IPS-NIHi11 (cell line): Measurements from ENCODE around the gene CDKN1C.

Experiments used
- DNase-seq: peaks from one replicate; pipeline ENCODE4 v3.0.0; 2012; ENCODE audit warnings: mixed read lengths, low spot score

CDKN1C gene

DNA sequence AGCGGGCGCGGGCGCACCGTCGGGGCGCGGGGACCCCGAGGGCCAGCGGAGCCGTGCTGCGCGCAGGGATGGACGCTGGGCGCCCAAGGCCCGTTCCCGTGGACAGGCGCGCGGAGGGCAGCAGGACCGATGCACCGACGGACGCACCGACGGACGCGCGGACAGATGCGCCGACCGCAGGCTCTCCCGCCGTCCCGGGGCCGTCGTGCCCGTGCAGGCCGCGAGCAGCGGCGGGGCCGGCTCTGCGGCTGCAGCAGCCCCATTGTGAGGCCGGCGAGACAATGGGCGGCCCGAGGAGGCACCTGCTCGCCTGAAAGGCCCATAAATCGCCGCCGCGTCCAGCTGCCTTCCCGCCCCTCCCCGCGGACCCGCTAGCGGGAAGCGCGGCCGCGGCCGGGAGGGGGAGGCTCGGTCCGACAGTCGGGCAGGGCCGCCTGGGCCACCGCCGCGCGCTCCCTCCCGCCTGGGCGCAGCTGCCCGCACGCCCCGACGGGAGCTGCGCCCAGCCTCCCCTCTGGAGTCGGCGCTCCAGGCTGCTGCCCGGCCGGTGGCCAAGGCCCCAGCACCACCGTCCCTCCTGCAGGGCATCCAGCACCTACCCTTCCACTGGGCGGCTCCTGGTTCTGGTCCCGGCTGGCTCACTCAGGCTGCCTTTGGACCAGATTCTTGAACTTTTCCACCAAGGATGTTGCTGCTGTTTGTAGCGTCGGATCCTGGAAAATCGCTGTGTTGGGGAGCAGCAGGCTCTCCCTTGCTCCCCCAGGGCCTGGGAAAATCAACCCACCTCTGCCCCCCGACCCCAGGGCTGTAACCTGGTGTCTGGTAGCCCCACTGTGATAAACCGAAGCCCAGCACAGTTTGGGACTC is 15.8 kb downstream of the CDKN1C start:
- no peak for DNase-seq

GRCh38 chr11:2869134-2869526 is 16.4 kb downstream of the CDKN1C start:
- no peak for DNase-seq

GRCh38 chr11:2868506-2869133 is 17.0 kb downstream of the CDKN1C start:
- DNase-seq, result no peak

DNA sequence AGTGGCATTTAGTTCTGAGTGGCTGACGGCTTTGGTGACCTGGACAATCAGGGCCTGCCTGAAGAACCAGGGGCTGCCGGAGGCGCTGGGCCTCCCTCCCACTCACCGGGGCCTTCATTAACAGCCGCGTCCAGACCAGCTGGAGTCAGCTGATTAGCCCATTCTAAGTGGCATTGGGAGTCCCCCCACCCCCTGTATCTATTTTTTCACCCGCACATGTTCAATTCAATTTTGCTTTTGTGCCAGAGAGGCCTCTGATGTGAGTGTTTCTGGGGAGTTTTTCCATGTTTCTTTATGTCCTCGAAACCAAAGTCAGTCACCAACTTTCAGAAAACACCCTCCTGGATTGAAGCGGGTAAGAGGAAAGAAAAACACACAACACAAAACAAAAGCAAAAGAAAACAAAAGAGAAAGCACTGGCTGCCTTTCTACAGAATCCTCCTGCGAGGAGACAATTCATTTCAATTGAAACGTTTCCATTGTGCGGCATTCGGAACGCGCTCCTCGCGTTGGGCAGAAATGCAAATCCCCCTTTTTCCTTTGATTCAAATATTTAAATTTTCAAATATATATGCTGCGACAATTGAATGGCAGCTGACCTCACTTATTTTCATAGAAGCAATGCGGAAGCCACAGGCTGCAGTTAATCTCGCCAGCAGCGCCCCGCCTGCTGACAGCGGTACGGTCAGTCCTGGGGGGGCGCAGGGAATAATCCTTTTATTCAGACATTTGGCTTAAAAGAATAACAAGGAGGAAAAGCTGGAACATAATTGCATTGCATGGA is 17.7 kb downstream of the CDKN1C start:
- no peak for DNase-seq

GRCh38 chr11:2867142-2867541 is 18.4 kb downstream of the CDKN1C start:
- no peak for DNase-seq

DNA sequence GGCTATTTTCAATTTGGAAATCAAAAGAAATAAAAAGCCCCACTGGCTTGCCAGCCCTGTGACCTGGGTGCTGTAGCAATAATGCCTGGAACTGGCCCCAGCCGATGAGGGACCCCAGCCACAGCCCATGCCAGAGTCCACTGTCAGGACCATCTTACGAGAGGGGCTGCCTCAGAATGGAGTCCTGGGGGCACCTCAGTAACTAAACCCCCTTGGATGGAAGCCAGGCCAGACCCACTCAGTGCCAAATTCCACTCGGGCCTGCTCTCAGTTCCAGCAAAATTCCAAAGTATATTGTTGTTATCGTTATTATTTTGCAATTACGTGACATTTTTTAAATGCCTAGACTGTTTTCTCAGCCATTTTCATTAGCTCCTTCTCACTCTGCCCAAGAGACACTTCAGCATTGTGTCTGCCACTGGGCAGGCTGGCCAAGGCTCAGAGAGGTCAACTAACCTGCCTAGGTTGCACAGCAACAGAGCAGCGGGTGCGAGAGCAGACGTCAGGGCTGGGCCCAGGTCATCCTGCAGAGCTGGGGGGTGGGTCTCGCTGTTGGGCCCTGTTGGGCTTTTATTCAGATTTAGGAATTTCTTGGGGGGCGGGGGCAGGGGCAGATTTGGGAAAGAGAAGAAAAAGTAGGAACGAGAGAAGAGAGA is 19.5 kb downstream of the CDKN1C start:
- DNase-seq, result no peak

- DNase-seq, result no peak
These were observed 20.7 kb downstream of the CDKN1C start for GRCh38 chr11:2864901-2865300.

DNA sequence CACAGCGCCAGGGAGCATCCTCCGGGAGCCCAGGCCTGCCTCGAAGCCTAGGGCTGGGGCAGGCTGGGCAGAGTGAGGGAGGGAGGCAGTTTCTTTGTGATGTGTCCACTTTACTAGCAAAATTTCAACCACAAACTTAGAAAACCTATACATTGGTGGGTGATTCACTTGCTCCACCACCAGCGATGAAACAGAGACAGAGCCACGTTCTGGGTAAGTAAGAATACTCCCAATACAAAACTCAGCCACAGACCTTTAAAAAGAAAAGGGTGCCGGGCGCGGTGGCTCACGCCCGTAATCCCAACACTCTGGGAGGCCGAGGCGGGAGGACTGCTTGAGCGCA is 22.3 kb downstream of the CDKN1C start:
- no peak for DNase-seq

- peak; percentile 86 for DNase-seq
These were observed 22.9 kb downstream of the CDKN1C start for GRCh38 chr11:2862395-2863275.

DNA sequence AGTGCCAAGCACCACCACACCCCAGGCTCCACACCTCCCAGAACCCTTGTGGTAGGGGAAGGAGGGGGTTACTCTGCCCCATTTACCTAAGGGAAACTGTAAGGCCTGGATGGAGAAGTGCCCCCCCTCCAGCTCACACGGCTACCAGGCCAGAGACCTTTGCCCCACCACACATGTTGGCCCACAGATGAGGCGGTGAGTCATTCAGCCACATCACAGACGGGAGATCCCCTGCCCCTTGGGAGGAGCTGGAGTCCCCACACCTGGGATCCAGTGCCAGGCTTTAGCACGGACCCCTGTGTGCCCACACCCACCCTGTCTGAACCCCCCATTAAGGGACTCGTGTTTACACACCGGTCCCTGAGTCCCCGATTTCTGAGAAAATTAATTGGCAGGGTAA is 24.9 kb downstream of the CDKN1C start:
- DNase-seq, result no peak

- DNase-seq, result no peak
These were observed 25.9 kb downstream of the CDKN1C start for GRCh38 chr11:2859699-2860037.

GRCh38 chr11:2858995-2859698 is 26.4 kb downstream of the CDKN1C start:
- no peak for DNase-seq

- DNase-seq, result no peak
These were observed 27.7 kb downstream of the CDKN1C start for GRCh38 chr11:2857918-2858317.

DNA sequence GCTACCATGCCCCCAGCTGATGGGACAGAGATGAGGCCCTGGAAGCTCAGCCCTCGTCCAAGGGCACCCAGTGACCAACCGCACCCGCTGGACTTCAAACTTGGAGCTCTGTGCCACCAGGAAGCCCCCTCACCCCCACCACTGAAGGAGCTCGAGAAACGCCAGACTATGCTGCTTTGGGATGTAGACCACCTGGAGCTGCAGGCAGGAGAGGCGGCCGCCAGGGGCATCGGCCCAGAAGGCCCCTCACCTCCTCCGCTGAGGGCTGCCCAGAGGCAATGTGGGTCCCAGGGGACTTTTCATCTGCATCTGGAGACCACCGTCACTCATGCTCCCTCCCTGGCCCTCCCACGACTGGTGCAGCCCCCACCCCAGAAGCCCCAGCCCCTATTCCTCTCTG is 28.3 kb downstream of the CDKN1C start:
- no peak for DNase-seq

- no peak for DNase-seq
These were observed 30.4 kb downstream of the CDKN1C start for GRCh38 chr11:2855162-2855561.

DNA sequence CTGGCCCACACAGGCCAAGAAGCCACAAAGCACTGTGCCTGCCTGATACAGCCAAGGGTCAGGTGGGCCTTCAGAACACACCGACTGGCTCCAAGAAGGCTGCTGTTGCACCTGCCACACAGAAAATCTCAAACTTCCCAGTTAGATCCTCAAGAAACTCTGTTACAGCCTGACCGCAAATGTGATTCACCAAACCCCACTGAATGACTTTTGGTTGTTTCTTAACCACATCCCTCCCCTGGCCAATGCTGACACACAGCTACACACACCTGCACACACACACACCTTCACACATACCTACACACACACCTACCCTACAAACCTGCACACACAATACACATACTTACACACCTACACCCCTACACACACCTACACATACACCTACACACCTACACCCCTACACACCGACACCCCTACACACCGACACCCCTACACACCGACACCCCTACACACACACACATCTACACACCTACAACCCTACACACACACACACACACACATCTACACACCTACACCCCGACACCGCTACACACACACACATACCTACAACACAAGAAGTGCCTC is 31.5 kb downstream of the CDKN1C start:
- DNase-seq, result no peak

DNA sequence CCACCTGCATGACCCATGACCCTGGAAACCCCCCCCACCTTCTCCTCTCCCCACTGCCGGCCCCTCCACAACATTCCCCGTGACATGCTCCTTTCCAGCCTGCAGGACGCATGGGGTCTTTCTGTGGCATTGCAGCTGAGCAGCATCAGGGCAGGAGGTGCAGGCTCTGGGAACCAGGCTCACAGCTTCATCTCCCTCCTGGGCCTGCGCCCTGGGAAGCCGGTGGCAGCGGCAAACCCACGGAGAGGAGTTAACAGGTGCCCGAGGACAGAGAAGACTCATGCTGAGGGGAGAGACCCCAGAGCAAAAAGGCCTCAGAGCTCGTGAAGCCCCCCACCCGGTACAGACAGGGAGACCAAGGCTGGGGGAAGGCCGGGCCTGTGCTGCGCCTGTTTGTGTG is 32.2 kb downstream of the CDKN1C start:
- DNase-seq, result no peak

- DNase-seq, result no peak
These were observed 35.4 kb downstream of the CDKN1C start for GRCh38 chr11:2849994-2850770.

GRCh38 chr11:2848497-2848896 is 37.1 kb downstream of the CDKN1C start:
- no peak for DNase-seq

- no peak for DNase-seq
These were observed 38.0 kb downstream of the CDKN1C start for GRCh38 chr11:2847561-2847960.
